CD4-positive, alpha-beta T cell (primary cell): ENCODE results near the gene KCTD10. TPM values are rescaled to one million over a fixed set of nuclear protein-coding genes. Genes with fewer than 3 reads are reported as not detected.

Experiments used
- ATAC-seq: fragments of 200-7000 bp; cut with Tn5 transposase; one replicate; pipeline ENCODE4 v1.10.0; 2022; ENCODE audit warnings: mild to moderate bottlenecking; ENCODE audit not compliant: poor library complexity
- CTCF ChIA-PET: fragments of 350-600 bp; sonication (Branson Sonifier 250); formaldehyde crosslinking; loops from one replicate; lab custom pipeline; 2021; ENCODE audit warnings: antibody characterized with exemption, inconsistent platforms; lab: Charles Lee
- POLR2A ChIA-PET: fragments of 350-600 bp; sonication (Branson Sonifier 250); formaldehyde crosslinking; loops from one replicate; lab custom pipeline; 2021; ENCODE audit warnings: antibody characterized with exemption, inconsistent platforms; lab: Charles Lee
- DNase-seq, 14 experiments: peaks; one replicate each; pipeline ENCODE4 v3.0.0-alpha.2; 2013 to 2020; ENCODE audit warnings: mixed read lengths in 2 of 14
- H3K27ac ChIP-seq, 2 donors: one replicate each; pipeline versions ENCODE4 v1.5.1 to v1.7.0; 2013; ENCODE audit warnings: low read length in 2 of 2, low read depth in 1 of 2, mild to moderate bottlenecking in 1 of 2
- H3K27me3 ChIP-seq, 2 experiments: 1 replicate in 1 of 2; 2 replicates in 1 of 2; pipeline versions ENCODE4 v1.6.1 to v1.7.0; 2013; ENCODE audit warnings: low read length in 2 of 2, control low read depth in 1 of 2, mild to moderate bottlenecking in 1 of 2, moderate library complexity in 1 of 2; ENCODE audit not compliant: insufficient read depth in 2 of 2, control insufficient read depth in 1 of 2
- H3K36me3 ChIP-seq: one replicate; pipeline ENCODE4 v1.6.1; 2013; ENCODE audit warnings: low read length, control low read depth; ENCODE audit not compliant: insufficient read depth
- H3K4me1 ChIP-seq: one replicate; pipeline ENCODE4 v1.6.1; 2013; ENCODE audit warnings: low read length, control low read depth; ENCODE audit not compliant: insufficient read depth
- H3K4me3 ChIP-seq: one replicate; pipeline ENCODE4 v1.5.1; 2013; ENCODE audit warnings: mild to moderate bottlenecking, low read length, moderate library complexity
- H3K9me3 ChIP-seq, 2 experiments: 1 replicate in 1 of 2; 2 replicates in 1 of 2; pipeline versions ENCODE4 v1.6.1 to v1.7.0; 2013; ENCODE audit warnings: low read length in 2 of 2, mild to moderate bottlenecking in 2 of 2, control low read depth in 1 of 2, moderate library complexity in 1 of 2; ENCODE audit not compliant: control insufficient read depth in 1 of 2, insufficient read depth in 1 of 2
- H3K27ac Mint-ChIP-seq: one replicate; pipeline ENCODE4 v1.8.0; 2020; ENCODE audit warnings: mixed read lengths
- H3K27me3 Mint-ChIP-seq: one replicate; pipeline ENCODE4 v1.8.0; 2021; ENCODE audit warnings: mixed read lengths
- H3K36me3 Mint-ChIP-seq: one replicate; pipeline ENCODE4 v1.8.0; 2021; ENCODE audit warnings: low read depth, mixed read lengths
- H3K4me1 Mint-ChIP-seq: one replicate; pipeline ENCODE4 v1.8.0; 2021; ENCODE audit warnings: low read depth, mixed read lengths
- H3K4me3 Mint-ChIP-seq: one replicate; pipeline ENCODE4 v1.8.0; 2020; ENCODE audit warnings: mild to moderate bottlenecking, mixed read lengths
- H3K9me3 Mint-ChIP-seq: one replicate; pipeline ENCODE4 v1.8.0; 2020; ENCODE audit warnings: mixed read lengths
- CTCF ChIP-seq: fragments of 200-600 bp; IDR thresholded peaks from one replicate; pipeline ENCODE4 v1.8.0; 2022; ENCODE audit warnings: antibody characterized with exemption, mild to moderate bottlenecking
- intact Hi-C, 2 experiments: fragments of 100-400 bp; cut with DNase I in 1 of 2; cut with micrococcal nuclease in 1 of 2; formaldehyde crosslinking; loops; one replicate each; pipeline versions ENCODE4 v1.15.1 to v1.9.0; 2023 to 2025; cut with DNase I, micrococcal nuclease
- total RNA-seq, 174 experiments: library from RNA in 2 of 174; stranded (reverse) in 2 of 174; gene quantifications; one replicate each; pipeline ENCODE4 v1.2.3 and lab custom pipeline; 2021 to 2026

KCTD10 gene
- total RNA-seq, 2 experiments from 2014 or later = 24.2 to 26.1 TPM

- Mint-ChIP-seq H3K27me3 (no peaks in the 10 kb centered on the region), H3K27ac (no peak overlapping the region), H3K4me3 (no peak overlapping the region), H3K4me1 (no peaks in the 10 kb centered on the region), H3K36me3 (peaks cover 94% of the 10 kb centered on the region), H3K9me3 (no peaks in the 10 kb centered on the region)
- CTCF ChIA-PET = no interaction called here
- TF ChIP-seq CTCF = no peak
- Histone ChIP-seq H3K9me3 (no peaks in the 10 kb centered on the region), H3K36me3 (peaks cover 97% of the 10 kb centered on the region), H3K4me3 (no peak overlapping the region), H3K27me3 (no peaks in the 10 kb centered on the region), H3K27ac (no peak overlapping the region), H3K4me1 (no peaks in the 10 kb centered on the region)
- DNase-seq = no peak
- POLR2A ChIA-PET = no interaction called here
- ATAC-seq = no peak
- intact Hi-C loops = no loop called here
Measured at GRCh38 chr12:109502332-109502731, 25.2 kb upstream of the KCTD10 start.

- intact Hi-C loops = no loop called here
- H3K9me3 ChIP-seq = no peaks in the 10 kb centered on the region
- H3K27ac ChIP-seq = no peak overlapping the region
- Mint-ChIP-seq H3K4me3 (no peak overlapping the region), H3K9me3 (no peaks in the 10 kb centered on the region), H3K27me3 (no peaks in the 10 kb centered on the region), H3K27ac (no peak overlapping the region), H3K36me3 (peaks cover 93% of the 10 kb centered on the region), H3K4me1 (no peaks in the 10 kb centered on the region)
- ChIA-PET POLR2A (no interaction called here), CTCF (no interaction called here)
- H3K27me3 ChIP-seq = no peaks in the 10 kb centered on the region
- no peak for DNase-seq
- H3K4me3 ChIP-seq = no peak overlapping the region
- peaks cover 92% of the 10 kb centered on the region for H3K36me3 ChIP-seq
- no peak for ATAC-seq
- H3K4me1 ChIP-seq = no peaks in the 10 kb centered on the region
- no peak for TF ChIP-seq CTCF
Measured at GRCh38 chr12:109501299-109501698, 24.2 kb upstream of the KCTD10 start.

GRCh38 chr12:109500406-109501185, 23.5 kb upstream of the KCTD10 start:
- H3K27me3 Mint-ChIP-seq = no peaks in the 10 kb centered on the region
- POLR2A ChIA-PET = no interaction called here

More at GRCh38 chr12:109500406-109501185, 23.5 kb upstream of the KCTD10 start:
- Mint-ChIP-seq H3K4me1 (no peaks in the 10 kb centered on the region), H3K9me3 (no peaks in the 10 kb centered on the region), H3K27ac (no peak overlapping the region), H3K36me3 (peaks cover 95% of the 10 kb centered on the region), H3K4me3 (no peak overlapping the region)
- no peaks in the 10 kb centered on the region for H3K4me1 ChIP-seq
- no peaks in the 10 kb centered on the region for H3K27me3 ChIP-seq
- no peak for TF ChIP-seq CTCF
- DNase-seq = no peak
- no peak overlapping the region for H3K4me3 ChIP-seq
- H3K9me3 ChIP-seq = no peaks in the 10 kb centered on the region
- no peak overlapping the region for H3K27ac ChIP-seq
- H3K36me3 ChIP-seq = peaks cover 91% of the 10 kb centered on the region
- CTCF ChIA-PET = no interaction called here
- no peak for ATAC-seq
- intact Hi-C loops = no loop called here
